ENCODE measurements around the gene TFB1M.

The TFB1M gene

GRCh38 chr6:155245831-155246230 lies 68.5 kb downstream of the TFB1M start:
- H3K4me1 ChIP-seq (ENCODE audit: control insufficient read depth in 1 of 2, insufficient read depth in 2 of 2, low read length in 2 of 2) = no peaks in the 10 kb centered on the region
- H3K27ac ChIP-seq (ENCODE audit: low read depth, low read length) = no peak overlapping the region
- H3K9ac ChIP-seq (ENCODE audit: low read depth in 1 of 2, low read length in 2 of 2) = no peak overlapping the region
- H3K27me3 ChIP-seq (ENCODE audit: control insufficient read depth in 1 of 2, insufficient read depth in 2 of 2, low read length in 2 of 2) = no peaks in the 10 kb centered on the region
- no peak overlapping the region for H3K4me3 ChIP-seq (ENCODE audit: low read depth in 1 of 2, low read length in 2 of 2)
- H3K36me3 ChIP-seq (ENCODE audit: control insufficient read depth in 1 of 2, insufficient read depth in 2 of 2, low read length in 2 of 2) = peaks cover 11 to 32% of the 10 kb centered on the region in 2 donors
- no peaks in the 10 kb centered on the region for H3K9me3 ChIP-seq (ENCODE audit: control insufficient read depth in 1 of 2, low read length in 2 of 2)

DNA sequence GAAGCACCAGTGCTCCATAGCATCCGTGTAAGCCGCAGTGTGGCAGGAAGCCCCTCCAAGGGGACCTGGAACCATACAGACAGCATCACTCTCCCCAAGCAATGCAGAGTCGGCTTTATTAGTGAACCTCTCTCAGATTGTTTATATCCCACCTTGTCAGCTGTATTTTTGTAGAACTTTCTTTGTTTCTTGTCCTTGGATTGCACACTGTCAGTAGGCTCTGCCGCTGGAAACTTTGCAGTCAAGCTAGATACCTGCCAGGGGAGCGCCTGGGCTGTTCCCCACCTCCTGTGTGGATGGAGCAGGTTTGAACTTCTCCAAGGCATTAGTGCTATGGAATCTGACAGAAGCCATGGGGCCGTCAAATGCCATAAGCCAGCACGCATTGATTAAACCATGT lies 69.1 kb downstream of the TFB1M start:
- H3K27ac ChIP-seq (ENCODE audit: low read depth, low read length) = no peak overlapping the region
- no peaks in the 10 kb centered on the region for H3K27me3 ChIP-seq (ENCODE audit: control insufficient read depth in 1 of 2, insufficient read depth in 2 of 2, low read length in 2 of 2)
- no peaks in the 10 kb centered on the region for H3K9me3 ChIP-seq (ENCODE audit: control insufficient read depth in 1 of 2, low read length in 2 of 2)
- H3K4me3 ChIP-seq (ENCODE audit: low read depth in 1 of 2, low read length in 2 of 2) = no peak overlapping the region
- H3K9ac ChIP-seq (ENCODE audit: low read depth in 1 of 2, low read length in 2 of 2) = no peak overlapping the region
- H3K4me1 ChIP-seq (ENCODE audit: control insufficient read depth in 1 of 2, insufficient read depth in 2 of 2, low read length in 2 of 2) = no peaks in the 10 kb centered on the region
- peaks cover 8 to 26% of the 10 kb centered on the region in 2 donors for H3K36me3 ChIP-seq (ENCODE audit: control insufficient read depth in 1 of 2, insufficient read depth in 2 of 2, low read length in 2 of 2)

GRCh38 chr6:155244434-155244833 lies 69.8 kb downstream of the TFB1M start:
- H3K4me1 ChIP-seq (ENCODE audit: control insufficient read depth in 1 of 2, insufficient read depth in 2 of 2, low read length in 2 of 2) = no peaks in the 10 kb centered on the region
- H3K4me3 ChIP-seq (ENCODE audit: low read depth in 1 of 2, low read length in 2 of 2) = no peak overlapping the region
- no peaks in the 10 kb centered on the region for H3K9me3 ChIP-seq (ENCODE audit: control insufficient read depth in 1 of 2, low read length in 2 of 2)
- peaks cover 6 to 24% of the 10 kb centered on the region in 2 donors for H3K36me3 ChIP-seq (ENCODE audit: control insufficient read depth in 1 of 2, insufficient read depth in 2 of 2, low read length in 2 of 2)
- no peaks in the 10 kb centered on the region for H3K27me3 ChIP-seq (ENCODE audit: control insufficient read depth in 1 of 2, insufficient read depth in 2 of 2, low read length in 2 of 2)
- H3K9ac ChIP-seq (ENCODE audit: low read depth in 1 of 2, low read length in 2 of 2) = no peak overlapping the region
- no peak overlapping the region for H3K27ac ChIP-seq (ENCODE audit: low read depth, low read length)

- Histone ChIP-seq H3K36me3 (ENCODE audit: control insufficient read depth in 1 of 2, insufficient read depth in 2 of 2, low read length in 2 of 2) (peaks cover 5 to 18% of the 10 kb centered on the region in 2 donors), H3K4me3 (ENCODE audit: low read depth in 1 of 2, low read length in 2 of 2) (no peak overlapping the region), H3K27ac (ENCODE audit: low read depth, low read length) (no peak overlapping the region), H3K9ac (ENCODE audit: low read depth in 1 of 2, low read length in 2 of 2) (no peak overlapping the region), H3K9me3 (ENCODE audit: control insufficient read depth in 1 of 2, low read length in 2 of 2) (no peaks in the 10 kb centered on the region), H3K27me3 (ENCODE audit: control insufficient read depth in 1 of 2, insufficient read depth in 2 of 2, low read length in 2 of 2) (no peaks in the 10 kb centered on the region), H3K4me1 (ENCODE audit: control insufficient read depth in 1 of 2, insufficient read depth in 2 of 2, low read length in 2 of 2) (no peaks in the 10 kb centered on the region)
These were observed 72.3 kb downstream of the TFB1M start for GRCh38 chr6:155241966-155242365.

- H3K36me3 ChIP-seq (ENCODE audit: control insufficient read depth in 1 of 2, insufficient read depth in 2 of 2, low read length in 2 of 2) = peaks cover 0 to 12% of the 10 kb centered on the region in 2 donors
- no peaks in the 10 kb centered on the region for H3K27me3 ChIP-seq (ENCODE audit: control insufficient read depth in 1 of 2, insufficient read depth in 2 of 2, low read length in 2 of 2)
- H3K9ac ChIP-seq (ENCODE audit: low read depth in 1 of 2, low read length in 2 of 2) = no peak overlapping the region
- no peak overlapping the region for H3K27ac ChIP-seq (ENCODE audit: low read depth, low read length)
- H3K4me3 ChIP-seq (ENCODE audit: low read depth in 1 of 2, low read length in 2 of 2) = no peak overlapping the region
- H3K9me3 ChIP-seq (ENCODE audit: control insufficient read depth in 1 of 2, low read length in 2 of 2) = no peaks in the 10 kb centered on the region
- no peaks in the 10 kb centered on the region for H3K4me1 ChIP-seq (ENCODE audit: control insufficient read depth in 1 of 2, insufficient read depth in 2 of 2, low read length in 2 of 2)
These were observed 73.2 kb downstream of the TFB1M start for GRCh38 chr6:155240905-155241600.

- H3K36me3 ChIP-seq (ENCODE audit: control insufficient read depth in 1 of 2, insufficient read depth in 2 of 2, low read length in 2 of 2) = peaks cover 0 to 4% of the 10 kb centered on the region in 2 donors
- H3K9me3 ChIP-seq (ENCODE audit: control insufficient read depth in 1 of 2, low read length in 2 of 2) = no peaks in the 10 kb centered on the region
- H3K4me3 ChIP-seq (ENCODE audit: low read depth in 1 of 2, low read length in 2 of 2) = no peak overlapping the region
- no peak overlapping the region for H3K27ac ChIP-seq (ENCODE audit: low read depth, low read length)
- H3K4me1 ChIP-seq (ENCODE audit: control insufficient read depth in 1 of 2, insufficient read depth in 2 of 2, low read length in 2 of 2) = no peaks in the 10 kb centered on the region
- no peak overlapping the region for H3K9ac ChIP-seq (ENCODE audit: low read depth in 1 of 2, low read length in 2 of 2)
- no peaks in the 10 kb centered on the region for H3K27me3 ChIP-seq (ENCODE audit: control insufficient read depth in 1 of 2, insufficient read depth in 2 of 2, low read length in 2 of 2)
These were observed 76.7 kb downstream of the TFB1M start for GRCh38 chr6:155237613-155238012.

DNA sequence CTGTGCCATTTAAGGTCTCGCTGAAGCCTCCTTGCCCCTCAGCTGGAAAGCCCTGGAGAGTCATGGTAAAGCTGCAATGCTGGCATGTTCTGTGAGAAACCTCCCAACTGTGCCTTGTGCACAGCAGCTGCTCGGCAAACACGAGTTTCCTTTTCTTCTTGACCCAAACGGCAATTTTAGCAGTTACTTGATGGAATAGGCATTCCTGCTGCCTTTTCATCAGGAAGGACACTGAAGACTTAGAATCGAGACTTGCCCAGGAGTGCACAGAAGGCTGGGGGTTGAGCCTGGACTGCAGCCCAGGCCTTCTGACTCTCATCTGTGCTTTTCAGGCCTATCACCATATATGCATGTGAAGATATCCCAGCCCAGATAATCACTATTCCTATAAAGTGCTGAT lies 79.2 kb downstream of the TFB1M start:
- Histone ChIP-seq H3K9ac (ENCODE audit: low read depth in 1 of 2, low read length in 2 of 2) (no peak overlapping the region), H3K9me3 (ENCODE audit: control insufficient read depth in 1 of 2, low read length in 2 of 2) (no peaks in the 10 kb centered on the region), H3K36me3 (ENCODE audit: control insufficient read depth in 1 of 2, insufficient read depth in 2 of 2, low read length in 2 of 2) (peaks cover 0 to 6% of the 10 kb centered on the region in 2 donors), H3K27ac (ENCODE audit: low read depth, low read length) (no peak overlapping the region), H3K4me1 (ENCODE audit: control insufficient read depth in 1 of 2, insufficient read depth in 2 of 2, low read length in 2 of 2) (no peaks in the 10 kb centered on the region), H3K27me3 (ENCODE audit: control insufficient read depth in 1 of 2, insufficient read depth in 2 of 2, low read length in 2 of 2) (no peaks in the 10 kb centered on the region), H3K4me3 (ENCODE audit: low read depth in 1 of 2, low read length in 2 of 2) (no peak overlapping the region)

- Histone ChIP-seq H3K9me3 (ENCODE audit: control insufficient read depth in 1 of 2, low read length in 2 of 2) (no peaks in the 10 kb centered on the region), H3K9ac (ENCODE audit: low read depth in 1 of 2, low read length in 2 of 2) (no peak overlapping the region), H3K27ac (ENCODE audit: low read depth, low read length) (no peak overlapping the region), H3K27me3 (ENCODE audit: control insufficient read depth in 1 of 2, insufficient read depth in 2 of 2, low read length in 2 of 2) (no peaks in the 10 kb centered on the region), H3K36me3 (ENCODE audit: control insufficient read depth in 1 of 2, insufficient read depth in 2 of 2, low read length in 2 of 2) (peaks cover 0 to 7% of the 10 kb centered on the region in 2 donors), H3K4me3 (ENCODE audit: low read depth in 1 of 2, low read length in 2 of 2) (no peak overlapping the region), H3K4me1 (ENCODE audit: control insufficient read depth in 1 of 2, insufficient read depth in 2 of 2, low read length in 2 of 2) (no peaks in the 10 kb centered on the region)
These were observed 79.6 kb downstream of the TFB1M start for GRCh38 chr6:155234687-155235086.

GRCh38 chr6:155234167-155234566 lies 80.1 kb downstream of the TFB1M start:
- H3K9me3 ChIP-seq (ENCODE audit: control insufficient read depth in 1 of 2, low read length in 2 of 2) = no peaks in the 10 kb centered on the region
- H3K27me3 ChIP-seq (ENCODE audit: control insufficient read depth in 1 of 2, insufficient read depth in 2 of 2, low read length in 2 of 2) = no peaks in the 10 kb centered on the region
- peaks cover 0 to 8% of the 10 kb centered on the region in 2 donors for H3K36me3 ChIP-seq (ENCODE audit: control insufficient read depth in 1 of 2, insufficient read depth in 2 of 2, low read length in 2 of 2)
- H3K4me1 ChIP-seq (ENCODE audit: control insufficient read depth in 1 of 2, insufficient read depth in 2 of 2, low read length in 2 of 2) = no peaks in the 10 kb centered on the region
- H3K27ac ChIP-seq (ENCODE audit: low read depth, low read length) = no peak overlapping the region
- no peak overlapping the region for H3K4me3 ChIP-seq (ENCODE audit: low read depth in 1 of 2, low read length in 2 of 2)
- no peak overlapping the region for H3K9ac ChIP-seq (ENCODE audit: low read depth in 1 of 2, low read length in 2 of 2)

DNA sequence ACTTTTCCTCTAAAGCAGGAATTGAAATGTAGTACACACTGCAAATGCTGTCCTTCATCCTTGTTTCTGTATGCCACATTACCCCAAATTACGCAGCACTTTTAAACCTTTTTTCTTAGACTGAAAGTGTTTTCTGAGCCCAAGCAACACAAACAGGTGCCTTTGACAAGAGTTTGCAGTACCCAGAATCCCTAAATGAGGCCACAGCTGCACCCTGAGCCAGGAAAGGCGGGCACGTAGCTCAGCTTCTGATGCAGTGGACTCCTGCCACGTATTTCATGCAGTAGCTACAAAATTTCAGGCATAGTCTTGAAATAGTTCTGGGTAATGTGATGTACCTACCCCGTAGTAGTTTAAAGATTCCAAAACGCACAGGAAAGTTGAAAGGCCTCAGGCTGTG lies 81.4 kb downstream of the TFB1M start:
- Histone ChIP-seq H3K4me1 (ENCODE audit: control insufficient read depth in 1 of 2, insufficient read depth in 2 of 2, low read length in 2 of 2) (no peaks in the 10 kb centered on the region), H3K27me3 (ENCODE audit: control insufficient read depth in 1 of 2, insufficient read depth in 2 of 2, low read length in 2 of 2) (no peaks in the 10 kb centered on the region), H3K36me3 (ENCODE audit: control insufficient read depth in 1 of 2, insufficient read depth in 2 of 2, low read length in 2 of 2) (peaks cover 0 to 14% of the 10 kb centered on the region in 2 donors), H3K27ac (ENCODE audit: low read depth, low read length) (no peak overlapping the region), H3K4me3 (ENCODE audit: low read depth in 1 of 2, low read length in 2 of 2) (no peak overlapping the region), H3K9me3 (ENCODE audit: control insufficient read depth in 1 of 2, low read length in 2 of 2) (no peaks in the 10 kb centered on the region), H3K9ac (ENCODE audit: low read depth in 1 of 2, low read length in 2 of 2) (no peak overlapping the region)
